Measurements from ENCODE around the gene SVEP1.

- TF ChIP-seq ZNF560 (tag by site-specific recombination; IDR thresholded peaks at IDR 0.05; ENCODE audit: borderline replicate concordance) (no peak), CTCF (tag by site-specific recombination; IDR thresholded peaks at IDR 0.05) (no peak), ZFP37 (tag by site-specific recombination; IDR thresholded peaks at IDR 0.05) (no peak), KLF8 (tag by site-specific recombination; IDR thresholded peaks at IDR 0.05) (no peak), ZNF776 (tag by site-specific recombination; IDR thresholded peaks at IDR 0.05; ENCODE audit: borderline replicate concordance) (no peak), ZNF10 (tag by site-specific recombination; IDR thresholded peaks at IDR 0.05) (no peak), ZNF138 (tag by site-specific recombination; IDR thresholded peaks at IDR 0.05; ENCODE audit: borderline replicate concordance) (no peak), ZNF302 (tag by site-specific recombination; IDR thresholded peaks at IDR 0.05; ENCODE audit: low read depth) (no peak), PRDM4 (tag by site-specific recombination; IDR thresholded peaks at IDR 0.05) (no peak), ZNF768 (tag by site-specific recombination; IDR thresholded peaks at IDR 0.05) (no peak), REST (tag by site-specific recombination; IDR thresholded peaks at IDR 0.05) (no peak), ZNF621 (tag by site-specific recombination; IDR thresholded peaks at IDR 0.05) (no peak), ZNF704 (tag by site-specific recombination; IDR thresholded peaks at IDR 0.05) (no peak), ZEB2 (tag by site-specific recombination; IDR thresholded peaks at IDR 0.05) (no peak)
These were observed 23.8 kb downstream of the SVEP1 start for GRCh38 chr9:110555551-110556331.
